ENCODE data around the gene NFIC.
"Not testable (repeated sequence)": the region's sequence is repeated elsewhere in the genome, so short reads cannot be mapped to it uniquely, and the experiment has no call there.

Gene NFIC

GRCh38 chr19:3431760-3432397, 65.5 kb downstream of the NFIC start:
- DNase-seq: no peak

- DNase-seq: no peak
These were observed 66.9 kb downstream of the NFIC start for GRCh38 chr19:3433313-3433712.

GRCh38 chr19:3433805-3434540, 67.6 kb downstream of the NFIC start:
- no peak for DNase-seq

GRCh38 chr19:3434630-3435553, 68.5 kb downstream of the NFIC start:
- DNase-seq: peak; percentile 83 to 99 (median 93)

GRCh38 chr19:3440082-3440481, 73.7 kb downstream of the NFIC start:
- peak; percentile 6 to 59 (median 32) for DNase-seq

GRCh38 chr19:3441089-3441985, 75.0 kb downstream of the NFIC start:
- DNase-seq: no peak

- DNase-seq: no peak
These were observed 75.6 kb downstream of the NFIC start for GRCh38 chr19:3441986-3442329.

GRCh38 chr19:3442487-3443071, 76.2 kb downstream of the NFIC start:
- DNase-seq: no peak

- no peak for DNase-seq
These were observed 77.7 kb downstream of the NFIC start for GRCh38 chr19:3443840-3444694.

- no peak for DNase-seq
These were observed 78.4 kb downstream of the NFIC start for GRCh38 chr19:3444695-3445234.

- DNase-seq: not testable (repeated sequence)
These were observed 80.3 kb downstream of the NFIC start for GRCh38 chr19:3446657-3447056.

- DNase-seq: no peak
These were observed 82.4 kb downstream of the NFIC start for GRCh38 chr19:3448616-3449334.

GRCh38 chr19:3450796-3451411, 84.5 kb downstream of the NFIC start:
- no peak for DNase-seq

GRCh38 chr19:3451451-3451866, 85.1 kb downstream of the NFIC start:
- no peak for DNase-seq

GRCh38 chr19:3452171-3452941, 86.0 kb downstream of the NFIC start:
- DNase-seq: no peak

- not testable (repeated sequence) for DNase-seq
These were observed 86.5 kb downstream of the NFIC start for GRCh38 chr19:3452942-3453214.

GRCh38 chr19:3453840-3454239, 87.5 kb downstream of the NFIC start:
- no peak for DNase-seq

GRCh38 chr19:3454656-3455392, 88.4 kb downstream of the NFIC start:
- no peak for DNase-seq
